ENCODE data around the gene SMAD9. TPM values are rescaled to one million over a fixed set of nuclear protein-coding genes. Genes with fewer than 3 reads are reported as not detected.
"Not testable (repeated sequence)": the region's sequence is repeated elsewhere in the genome, so short reads cannot be mapped to it uniquely, and the experiment has no call there.

SMAD9 gene
- total RNA-seq, 2 donors from 2014 or later: 9.7 to 13.0 TPM

- ATAC-seq: no peak
- intact Hi-C loops (cut with DNase I, micrococcal nuclease): no loop called here
- no peak for DNase-seq
Measured at GRCh38 chr13:36914648-36915047, 5.4 kb downstream of the SMAD9 start.

- ATAC-seq: no peak
- DNase-seq: no peak
- intact Hi-C loops (cut with DNase I, micrococcal nuclease): no loop called here
Measured at GRCh38 chr13:36913463-36913862, 6.6 kb downstream of the SMAD9 start.

DNA sequence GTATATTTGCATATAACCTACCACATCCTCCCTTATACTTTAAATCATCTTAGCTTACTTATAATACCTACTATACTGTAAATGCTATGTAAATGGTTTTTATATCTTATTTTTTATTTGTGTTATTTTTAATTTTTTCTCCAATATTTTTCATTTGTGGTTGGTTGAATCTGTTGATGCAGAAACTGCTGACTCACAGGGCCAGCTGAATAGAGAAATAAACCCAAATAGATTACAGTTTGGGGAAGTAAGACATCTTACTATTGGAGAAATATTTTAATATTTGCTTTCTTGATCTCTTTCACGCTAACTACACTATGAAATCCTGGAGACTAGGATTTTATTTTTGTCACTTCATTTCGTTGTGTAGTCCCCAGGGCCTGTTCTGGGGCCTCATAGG lies 7.1 kb downstream of the SMAD9 start:
- intact Hi-C loops (cut with DNase I, micrococcal nuclease): no loop called here
- DNase-seq (no peak), ATAC-seq (no peak)

- intact Hi-C loops (cut with DNase I, micrococcal nuclease): no loop called here
- no peak for ATAC-seq
- no peak for DNase-seq
Measured at GRCh38 chr13:36912369-36912768, 7.7 kb downstream of the SMAD9 start.

DNA sequence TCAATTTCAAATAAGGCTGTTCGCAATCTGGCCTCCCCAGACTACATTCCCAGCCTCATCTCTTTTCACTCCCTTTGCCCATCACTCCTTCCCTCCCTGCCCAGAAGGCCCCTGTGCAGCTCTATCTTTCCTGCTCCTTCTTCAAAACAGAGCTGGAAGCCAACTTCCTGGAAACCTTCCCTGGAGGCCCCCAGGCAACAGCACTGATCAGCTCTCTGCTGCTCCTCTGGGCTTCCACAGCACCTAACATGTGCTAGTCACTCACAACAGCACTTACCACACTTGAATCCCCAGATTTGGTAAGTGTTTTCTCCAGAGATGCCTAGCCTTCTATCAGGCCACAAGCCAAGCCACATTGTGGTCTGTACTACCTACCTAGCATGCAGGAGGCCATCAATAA lies 9.5 kb downstream of the SMAD9 start:
- intact Hi-C loops (cut with DNase I, micrococcal nuclease): no loop called here
- ATAC-seq: no peak
- no peak for DNase-seq

GRCh38 chr13:36907821-36908220 lies 12.2 kb downstream of the SMAD9 start:
- no peak for ATAC-seq
- intact Hi-C loops (cut with DNase I, micrococcal nuclease): no loop called here

DNA sequence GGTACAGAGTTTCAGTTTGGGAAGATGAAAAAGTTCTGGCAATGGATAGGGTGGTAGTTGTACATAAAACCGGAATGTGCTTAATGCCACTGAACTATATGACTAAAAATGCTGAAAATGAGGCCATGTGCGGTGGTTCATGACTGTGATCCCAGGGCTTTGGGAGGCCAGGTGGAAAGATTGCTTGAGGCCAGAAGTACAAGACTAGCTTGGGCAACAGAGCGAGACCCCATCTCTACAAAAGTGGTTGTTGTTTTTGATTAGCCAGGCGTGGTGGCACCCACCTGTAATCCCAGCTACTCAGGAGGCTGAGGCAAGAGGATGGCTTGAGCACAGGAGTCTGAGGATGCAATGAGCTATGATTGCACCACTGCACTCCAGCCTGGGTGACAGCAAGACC lies 12.8 kb downstream of the SMAD9 start:
- no peak for ATAC-seq

More at GRCh38 chr13:36907821-36908220, 12.2 kb downstream of the SMAD9 start:
- no peak for DNase-seq

DNA sequence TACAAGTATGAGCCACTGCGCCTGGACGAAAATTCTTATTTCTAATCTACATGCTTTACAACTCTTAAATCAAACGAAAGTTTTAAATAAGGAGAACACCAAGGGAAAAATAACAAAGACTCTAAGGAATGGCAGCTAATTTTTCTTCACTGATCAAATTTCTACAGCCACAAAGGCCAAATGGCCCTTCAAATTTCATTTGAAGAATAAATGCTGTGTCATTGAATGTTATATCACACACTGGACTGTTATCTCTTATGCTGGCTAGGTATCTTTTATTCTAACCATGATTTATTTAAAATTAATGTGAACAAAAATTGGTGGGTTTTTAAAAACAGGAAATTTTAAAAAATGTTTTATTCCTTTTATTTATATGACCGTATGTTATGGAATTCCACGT lies 14.1 kb downstream of the SMAD9 start:
- intact Hi-C loops (cut with DNase I, micrococcal nuclease): no loop called here
- ATAC-seq (no peak), DNase-seq (no peak)

More for the DNA sequence above, 12.8 kb downstream of the SMAD9 start:
- intact Hi-C loops (cut with DNase I, micrococcal nuclease): no loop called here
- no peak for DNase-seq

- intact Hi-C loops (cut with DNase I, micrococcal nuclease): no loop called here
- DNase-seq: peak; percentile 24 to 39
- peak; percentile 94 for ATAC-seq
Measured at GRCh38 chr13:36903925-36904595, 16.0 kb downstream of the SMAD9 start.

- ATAC-seq (no peak), DNase-seq (no peak)
- intact Hi-C loops (cut with DNase I, micrococcal nuclease): no loop called here
Measured at GRCh38 chr13:36897054-36897616, 22.9 kb downstream of the SMAD9 start.

DNA sequence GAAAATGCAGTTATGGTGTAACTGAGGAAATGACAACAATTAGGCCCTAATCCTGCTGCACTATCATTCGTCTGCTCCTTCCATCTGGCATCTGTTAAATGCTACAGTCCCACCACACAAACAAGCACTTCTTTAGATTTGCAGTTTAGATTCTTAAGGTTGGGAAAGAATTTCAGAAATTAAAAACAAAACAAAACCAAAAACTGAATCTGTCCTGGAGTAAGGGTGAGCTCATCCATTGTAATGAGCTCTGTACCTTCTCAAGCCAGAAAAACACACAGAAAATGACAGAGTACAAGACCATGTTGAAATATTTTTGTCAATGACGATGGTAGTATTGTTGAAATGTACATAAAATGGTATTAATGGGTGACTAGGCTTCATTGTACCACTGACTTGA lies 28.3 kb downstream of the SMAD9 start:
- DNase-seq (no peak), ATAC-seq (no peak)
- intact Hi-C loops (cut with DNase I, micrococcal nuclease): no loop called here

GRCh38 chr13:36888645-36889044 lies 31.4 kb downstream of the SMAD9 start:
- ATAC-seq: no peak
- intact Hi-C loops (cut with DNase I, micrococcal nuclease): no loop called here
- DNase-seq: no peak

DNA sequence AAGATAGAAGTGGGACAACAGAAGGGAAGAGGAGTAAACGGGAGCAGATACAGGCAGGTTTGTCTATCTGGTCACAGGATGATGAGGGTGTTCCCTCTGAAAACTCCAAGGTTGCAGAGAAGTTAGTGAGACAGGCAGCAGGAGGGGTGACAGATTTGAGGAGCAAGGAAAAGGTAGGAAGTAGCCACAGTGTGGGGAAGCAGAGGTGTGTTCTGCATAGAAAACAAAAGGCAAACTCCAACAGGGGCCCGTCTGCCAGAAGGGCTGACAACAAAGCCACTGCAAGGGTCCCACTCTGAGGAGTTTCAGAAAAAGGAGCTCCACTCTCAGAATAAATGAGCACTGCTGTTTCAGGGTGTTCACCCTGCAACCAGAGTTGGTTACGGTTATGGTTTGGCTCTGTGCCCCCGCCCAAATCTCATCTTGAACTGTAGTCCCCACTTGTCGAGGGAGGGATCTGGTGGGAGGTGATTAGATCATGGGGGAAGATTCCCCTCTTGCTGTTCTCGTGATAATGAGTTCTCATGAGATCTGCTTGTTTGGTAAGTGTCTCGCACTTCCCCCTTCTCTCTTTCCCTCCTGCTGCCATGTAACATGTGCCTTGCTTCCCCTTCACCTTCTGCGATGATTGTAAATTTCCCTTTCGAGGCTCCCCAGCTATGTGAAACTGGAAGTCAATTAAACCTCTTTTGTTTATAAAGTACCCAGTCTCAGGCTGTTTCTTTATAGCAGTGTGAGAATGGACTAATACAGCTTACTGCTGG lies 32.1 kb downstream of the SMAD9 start:
- intact Hi-C loops (cut with DNase I, micrococcal nuclease): no loop called here
- DNase-seq: no peak
- no peak for ATAC-seq

DNA sequence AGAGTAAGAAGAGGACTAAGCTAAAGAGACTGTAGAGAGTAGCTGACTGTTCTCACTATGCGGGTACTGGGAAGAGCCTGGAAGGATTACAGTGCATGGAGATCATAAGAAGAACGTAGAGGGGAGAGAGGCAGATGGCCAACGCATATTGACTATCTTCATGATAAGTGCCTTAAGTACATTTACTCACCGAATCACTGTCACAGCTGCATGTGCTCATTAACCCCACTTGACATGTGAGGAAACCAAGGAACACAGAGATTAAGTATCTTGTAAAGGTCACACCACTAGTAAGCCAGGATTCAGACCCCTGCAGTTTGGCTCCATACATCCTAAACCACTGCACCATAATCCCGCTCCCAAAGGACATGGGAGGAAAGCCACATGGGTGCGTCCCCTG lies 34.1 kb downstream of the SMAD9 start:
- no peak for DNase-seq
- ATAC-seq: no peak
- intact Hi-C loops (cut with DNase I, micrococcal nuclease): no loop called here

DNA sequence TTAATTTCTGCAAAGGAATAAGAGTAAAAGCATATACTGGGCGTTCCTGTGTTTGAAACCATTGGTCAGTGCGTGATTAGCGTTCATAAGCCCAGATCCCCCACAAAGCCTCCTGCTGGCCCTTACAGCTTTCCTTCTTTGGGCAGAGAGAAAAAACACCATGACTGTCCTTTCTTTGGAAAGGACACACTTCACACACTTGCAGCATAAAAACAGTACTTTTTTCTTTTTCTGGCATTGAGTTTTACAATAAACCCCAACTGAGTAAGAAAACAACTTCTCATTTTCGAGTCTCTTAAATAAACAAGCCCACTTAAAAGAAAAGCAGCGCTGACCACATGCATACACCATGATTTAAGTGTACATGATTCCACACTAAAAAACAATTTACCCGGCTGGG lies 35.8 kb downstream of the SMAD9 start:
- no peak for ATAC-seq
- intact Hi-C loops (cut with DNase I, micrococcal nuclease): no loop called here
- DNase-seq: no peak

DNA sequence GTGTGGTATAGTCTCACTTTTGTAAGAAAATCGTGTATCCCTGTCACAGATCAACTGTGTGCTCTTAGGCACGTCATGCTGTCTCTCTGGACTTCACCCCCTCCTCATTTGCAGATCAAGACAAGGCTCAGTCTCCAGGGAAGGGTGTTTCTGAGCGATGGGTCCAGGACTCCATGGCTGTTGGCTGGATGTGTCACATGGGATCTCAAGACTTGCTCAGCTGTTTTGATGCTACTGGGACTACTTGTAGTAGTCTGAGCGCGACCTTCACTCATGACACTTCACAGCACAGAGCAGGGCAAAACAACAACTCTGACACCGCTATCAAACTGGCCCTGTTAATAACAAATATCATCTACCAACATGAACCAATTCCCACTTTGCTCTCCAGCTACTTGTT lies 36.2 kb downstream of the SMAD9 start:
- DNase-seq (no peak), ATAC-seq (no peak)
- intact Hi-C loops (cut with DNase I, micrococcal nuclease): no loop called here

DNA sequence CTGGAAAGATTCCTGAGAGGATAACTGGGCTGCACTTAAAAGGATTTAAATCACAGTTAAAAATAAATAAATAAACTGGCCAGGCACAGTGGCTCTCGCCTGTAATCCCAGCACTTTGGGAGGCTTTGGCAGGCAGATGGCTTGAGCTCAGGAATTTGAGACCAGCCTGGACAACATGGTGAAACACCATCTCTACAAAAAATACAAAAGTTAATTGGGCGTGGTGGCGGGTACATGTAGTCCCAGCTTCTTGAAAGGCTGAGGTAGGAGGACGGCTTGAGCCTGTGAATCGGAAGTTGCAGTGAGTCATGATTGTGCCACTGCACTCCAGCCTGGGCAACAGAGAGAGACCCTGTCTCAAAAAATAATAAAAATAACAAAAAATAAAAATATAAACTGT lies 36.6 kb downstream of the SMAD9 start:
- intact Hi-C loops (cut with DNase I, micrococcal nuclease); DNase-seq: not testable (repeated sequence)
- ATAC-seq: peak; percentile 42

DNA sequence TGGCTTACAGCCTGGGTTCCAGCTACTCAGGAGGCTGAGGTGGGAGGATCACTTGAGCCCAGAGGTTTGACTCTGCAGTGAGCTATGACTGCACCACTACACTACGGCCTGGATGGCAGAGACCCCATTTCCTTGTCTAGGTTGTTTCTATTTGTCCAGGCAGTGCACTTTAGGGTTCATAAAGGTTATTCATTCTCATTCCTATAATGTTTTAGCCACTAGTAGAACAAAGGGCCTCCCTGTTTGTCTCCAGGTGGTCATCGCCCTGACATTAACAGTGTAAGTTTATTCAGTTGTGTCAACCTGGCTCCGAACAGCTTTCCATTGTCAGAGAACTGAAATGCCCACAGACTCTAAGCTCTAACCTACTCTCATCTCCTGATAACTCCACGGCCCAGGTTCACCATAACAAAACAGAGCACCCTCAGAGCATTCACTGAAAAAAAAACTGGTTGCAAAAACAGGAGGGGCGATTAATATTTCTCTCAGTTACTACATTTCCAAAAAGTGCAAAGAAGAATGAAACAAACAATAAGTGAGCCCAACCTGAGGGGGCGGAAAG lies 37.1 kb downstream of the SMAD9 start:
- no peak for DNase-seq
- intact Hi-C loops (cut with DNase I, micrococcal nuclease): no loop called here
- peak; percentile 85 for ATAC-seq

GRCh38 chr13:36880961-36881360 lies 39.1 kb downstream of the SMAD9 start:
- no peak for DNase-seq
- ATAC-seq: no peak
- intact Hi-C loops (cut with DNase I, micrococcal nuclease): no loop called here
